GM21529 (cell line): Measurements from ENCODE around the gene RASD1.
A peak's percentile ranks its signal among the peaks of the same experiment; 100 is the strongest.

ENCODE experiments used
- ATAC-seq: cut with Tn5 transposase; IDR thresholded peaks from one replicate; pipeline ENCODE4 v1.9.1; 2021; ENCODE audit not compliant: unreplicated experiment

The RASD1 gene, protein sequence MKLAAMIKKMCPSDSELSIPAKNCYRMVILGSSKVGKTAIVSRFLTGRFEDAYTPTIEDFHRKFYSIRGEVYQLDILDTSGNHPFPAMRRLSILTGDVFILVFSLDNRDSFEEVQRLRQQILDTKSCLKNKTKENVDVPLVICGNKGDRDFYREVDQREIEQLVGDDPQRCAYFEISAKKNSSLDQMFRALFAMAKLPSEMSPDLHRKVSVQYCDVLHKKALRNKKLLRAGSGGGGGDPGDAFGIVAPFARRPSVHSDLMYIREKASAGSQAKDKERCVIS

GRCh38 chr17:17496189-17497064 lies at the start of gene RASD1:
Gene RASD1, minus strand, starts transcription at chr17:17496395. Its CDS starts 214 bp downstream, at chr17:17496181.
- peak; percentile 56 for ATAC-seq

DNA sequence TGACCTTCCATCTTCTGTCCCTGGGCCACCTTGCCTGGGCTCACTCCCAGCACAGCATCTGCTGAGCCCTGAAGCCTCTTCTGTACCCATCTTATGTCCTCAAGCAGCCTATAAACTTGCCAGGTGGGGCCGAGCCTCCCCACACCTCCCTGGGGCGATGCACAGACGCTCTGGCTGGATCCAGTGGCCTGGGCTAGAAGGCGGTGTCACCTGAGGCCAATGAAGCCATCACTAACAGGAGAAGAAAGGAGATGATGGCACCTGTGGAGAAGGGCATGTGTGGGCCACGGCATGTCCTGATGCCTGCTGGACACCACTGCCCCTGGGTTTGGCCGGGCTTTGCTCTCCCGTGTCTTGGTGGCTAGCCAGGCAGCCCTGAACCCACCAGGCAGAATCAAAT lies 49.8 kb upstream of the RASD1 start:
- ATAC-seq: no peak

DNA sequence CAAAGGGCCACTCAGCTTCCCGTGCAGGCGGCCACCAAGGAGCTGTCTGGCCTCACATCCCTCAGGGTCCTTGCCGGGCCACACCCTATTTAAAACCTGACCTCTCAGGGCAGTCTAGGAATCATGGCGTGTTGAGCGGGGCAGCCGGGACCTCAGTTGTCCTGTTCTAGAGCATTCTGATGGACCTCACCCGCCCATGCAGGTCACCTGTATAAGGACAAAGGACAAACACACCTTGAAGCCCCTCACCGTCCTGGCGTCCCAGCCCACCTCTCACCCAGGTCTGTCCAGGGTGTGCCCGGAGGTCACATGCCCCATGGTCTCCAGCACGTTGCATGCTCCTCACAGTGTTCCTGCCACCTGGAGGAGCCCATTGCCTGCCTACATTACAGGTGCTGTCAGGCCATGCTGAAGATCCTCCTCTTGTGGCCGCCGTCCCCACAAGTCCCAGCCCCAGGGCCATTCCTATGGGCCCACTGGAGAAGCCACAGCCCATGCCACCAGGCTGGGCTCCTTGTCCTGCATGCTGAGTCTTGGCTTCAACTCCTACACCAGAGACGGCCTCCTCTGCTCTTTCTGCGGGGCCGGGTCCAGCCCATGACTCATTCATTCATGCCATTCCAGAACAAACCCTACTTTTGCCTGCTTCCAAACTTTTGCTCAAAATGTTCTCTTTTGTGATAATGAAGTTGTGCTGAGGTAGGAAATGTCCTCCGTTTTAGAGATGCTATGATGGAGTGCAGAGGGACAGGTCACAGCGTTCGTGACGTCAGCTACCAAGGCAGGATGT lies 49.0 kb upstream of the RASD1 start:
- ATAC-seq: no peak

DNA sequence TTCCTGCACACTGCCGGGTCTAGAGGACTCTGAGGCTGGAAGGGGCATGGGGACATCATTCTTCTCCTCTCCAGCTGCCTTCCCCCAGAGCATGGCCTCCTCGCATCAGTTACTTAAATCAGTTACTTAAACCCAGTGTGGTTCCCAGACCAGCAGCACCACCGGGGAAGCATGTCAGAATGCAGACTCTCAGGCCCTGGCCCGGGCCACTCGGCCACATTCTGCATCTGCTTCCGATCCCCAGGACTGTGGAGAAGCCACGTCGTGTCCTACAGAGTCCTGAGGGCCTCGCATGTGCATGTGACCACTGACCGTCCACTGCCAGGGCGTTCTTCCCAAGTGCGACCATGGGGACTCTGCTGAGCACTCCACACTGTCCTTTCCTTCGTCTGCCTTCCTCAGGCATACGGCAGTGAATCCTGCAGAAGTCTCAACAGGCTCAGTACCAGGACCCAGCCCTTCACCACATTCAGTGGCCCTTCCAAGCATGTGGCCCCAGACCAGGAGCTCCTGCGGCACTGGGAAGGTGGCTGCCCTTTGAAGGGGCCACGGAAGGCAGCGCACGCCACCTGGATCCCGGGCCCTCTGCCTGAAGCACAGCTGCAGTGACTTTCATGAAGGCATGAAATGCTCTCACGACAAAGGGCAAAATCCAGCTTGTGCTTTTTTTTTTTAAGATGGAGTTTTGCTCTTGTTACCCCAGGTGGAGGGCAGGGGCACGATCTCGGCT lies 46.9 kb upstream of the RASD1 start:
- no peak for ATAC-seq

- no peak for ATAC-seq
Observed at GRCh38 chr17:17541640-17542001, 45.4 kb upstream of the RASD1 start.

GRCh38 chr17:17540935-17541639 lies 44.9 kb upstream of the RASD1 start:
- ATAC-seq: no peak

DNA sequence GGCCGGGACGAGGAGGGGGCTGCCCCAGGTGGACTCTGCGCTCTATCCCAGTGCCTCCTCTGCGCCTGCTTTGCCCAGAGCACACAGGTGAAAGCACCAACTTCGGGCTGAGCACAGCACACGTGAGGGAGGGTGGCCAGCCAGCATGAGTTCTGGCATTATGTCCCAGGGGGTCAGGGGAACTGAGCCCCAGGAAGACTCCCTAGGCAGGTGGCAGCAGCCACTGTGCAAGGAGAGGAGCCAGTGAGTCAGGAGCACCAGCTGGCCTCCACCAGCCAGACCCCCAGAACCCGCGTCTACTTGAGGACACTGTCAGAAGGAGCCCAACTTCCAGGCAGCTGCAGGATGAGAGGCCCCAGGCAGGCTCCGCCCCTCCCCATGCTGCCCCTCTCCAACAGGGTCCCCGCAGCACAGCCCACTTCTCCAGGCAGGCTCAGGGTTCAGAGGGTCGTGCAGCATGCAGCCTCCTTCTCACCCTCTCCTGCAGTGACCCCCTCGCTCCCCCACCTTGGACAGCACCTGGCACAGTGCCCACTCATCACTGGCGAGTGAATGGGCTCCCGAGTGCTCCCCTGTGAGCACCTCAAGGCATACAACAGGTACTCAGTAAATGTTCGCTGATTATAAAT lies 44.2 kb upstream of the RASD1 start:
- no peak for ATAC-seq

DNA sequence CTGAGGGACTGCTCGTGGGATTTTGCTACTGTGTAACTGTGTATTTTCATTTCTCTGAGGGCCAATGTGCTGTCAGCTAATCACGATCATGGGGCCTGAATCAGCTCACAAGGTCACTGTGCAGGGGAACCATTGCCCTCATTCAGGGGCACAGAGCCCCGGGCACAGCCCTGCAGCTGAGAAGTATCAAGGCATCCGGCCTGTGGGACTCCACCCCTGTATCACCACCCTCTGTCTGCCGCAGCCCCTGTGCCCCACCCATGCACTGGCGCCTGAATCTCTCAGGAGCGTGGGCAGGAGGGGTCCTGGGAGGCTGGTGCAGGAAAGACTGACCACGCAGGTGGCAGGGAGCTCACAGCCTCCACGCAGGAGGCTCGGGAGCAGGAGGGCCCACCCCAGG lies 43.4 kb upstream of the RASD1 start:
- no peak for ATAC-seq

DNA sequence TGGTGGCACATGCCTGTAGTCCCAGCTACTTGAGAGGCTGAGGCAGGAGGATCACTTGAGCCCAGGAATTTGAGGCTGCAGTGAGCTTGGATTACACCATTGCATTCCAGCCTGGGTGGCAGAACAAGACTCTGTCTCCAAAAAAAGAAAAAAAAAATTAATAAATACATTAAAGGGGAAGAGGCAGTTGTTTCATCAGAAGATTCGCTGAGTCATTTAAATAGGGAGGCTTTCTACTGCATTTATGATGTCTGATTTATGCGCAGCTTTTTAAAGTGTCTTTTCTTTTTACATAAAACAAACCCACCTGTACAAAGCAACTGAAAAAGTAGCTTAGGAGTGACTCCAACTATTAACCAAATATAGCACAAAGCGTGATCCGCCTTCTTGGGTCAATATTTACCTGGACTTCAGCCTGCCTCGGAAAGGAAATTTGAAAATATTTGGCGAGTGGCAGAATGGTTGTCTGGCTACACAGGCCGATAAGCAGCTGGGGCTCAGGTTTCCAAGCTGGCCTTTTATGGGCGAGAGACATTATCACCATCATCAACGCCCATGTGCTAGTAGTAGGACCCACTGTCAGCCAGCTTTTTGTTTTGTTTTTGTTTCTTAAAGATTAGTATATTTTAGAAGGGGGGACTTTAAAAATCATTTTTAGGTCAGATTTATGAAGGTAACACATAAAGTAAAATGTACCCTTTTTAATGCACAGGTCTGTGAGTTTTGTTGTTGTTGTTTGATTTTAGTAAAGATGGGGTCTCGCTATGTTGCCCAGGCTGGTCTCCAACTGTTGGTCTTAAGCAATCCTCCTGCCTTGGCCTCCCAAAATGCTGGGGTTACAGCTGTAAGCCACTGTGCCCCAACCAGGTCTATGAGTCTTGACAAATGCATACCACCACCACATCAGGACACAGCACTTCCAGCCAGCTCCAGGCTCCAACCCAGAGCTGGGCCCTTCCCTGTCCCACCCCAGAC lies 42.5 kb upstream of the RASD1 start:
- no peak for ATAC-seq

- ATAC-seq: no peak
Observed at GRCh38 chr17:17537311-17538099, 41.3 kb upstream of the RASD1 start.

DNA sequence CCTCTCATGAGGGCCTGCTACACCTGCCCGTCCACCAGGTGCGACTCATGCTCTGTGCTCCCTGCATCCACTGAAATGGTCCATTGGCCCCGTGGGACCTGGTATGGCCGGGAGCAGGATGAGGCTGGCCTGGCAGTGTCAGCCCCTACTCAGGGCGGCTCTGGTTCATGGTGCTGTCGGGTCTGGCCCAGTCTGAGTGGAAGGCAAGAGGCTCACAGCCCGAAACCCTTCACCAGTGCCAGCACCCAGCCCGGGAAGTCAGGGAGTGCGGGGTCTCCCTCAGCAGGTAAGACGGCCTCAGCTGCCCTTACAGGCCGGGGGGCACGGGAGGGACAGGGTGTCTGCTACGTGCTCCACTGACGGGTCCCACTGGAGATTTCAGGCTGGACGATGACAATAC lies 40.5 kb upstream of the RASD1 start:
- no peak for ATAC-seq

- no peak for ATAC-seq
Observed at GRCh38 chr17:17535957-17536356, 39.8 kb upstream of the RASD1 start.

DNA sequence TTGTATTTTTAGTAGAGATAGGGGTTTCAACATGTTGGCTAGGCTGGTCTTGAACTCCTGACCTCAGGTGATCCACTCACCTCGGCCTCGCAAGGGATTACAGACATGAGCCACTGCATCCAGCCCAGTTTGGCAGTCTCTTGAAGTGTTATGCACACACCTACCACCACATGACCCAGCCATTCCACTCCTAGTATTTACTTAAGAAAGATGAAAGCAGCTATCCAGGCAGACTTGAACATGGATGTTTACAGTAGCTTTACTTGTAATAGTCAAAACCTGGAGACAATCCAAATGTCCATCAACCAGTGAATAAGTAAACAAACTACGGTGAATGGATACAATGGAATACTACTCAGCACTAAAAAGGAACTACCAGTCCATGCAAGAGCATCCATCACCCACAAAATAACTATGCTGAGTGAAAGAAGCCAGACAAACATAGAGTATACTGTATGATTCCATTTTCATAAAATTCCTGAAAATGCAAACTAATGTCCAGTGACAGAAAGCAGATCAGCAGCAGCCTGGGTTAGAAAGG lies 37.8 kb upstream of the RASD1 start:
- ATAC-seq: no peak

GRCh38 chr17:17532991-17533390 lies 36.8 kb upstream of the RASD1 start:
- ATAC-seq: no peak

DNA sequence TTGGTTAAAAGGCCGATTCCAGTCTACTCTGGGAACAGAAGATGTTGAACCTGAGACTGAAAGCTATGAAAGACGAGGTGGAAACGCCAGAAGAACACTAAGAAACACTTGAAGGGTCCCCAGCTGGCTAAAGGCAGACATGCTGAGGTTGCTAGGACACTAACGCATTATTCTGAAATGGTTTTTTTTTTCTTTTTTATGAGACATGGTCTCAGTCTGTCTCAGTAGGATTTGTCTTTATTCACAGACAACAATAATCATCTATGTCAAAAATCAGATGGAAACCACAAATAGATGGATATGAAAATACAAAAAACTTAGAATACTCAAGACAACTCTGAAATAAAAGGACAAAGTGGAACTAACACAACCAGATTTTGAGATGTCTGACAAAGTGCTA lies 35.0 kb upstream of the RASD1 start:
- no peak for ATAC-seq

DNA sequence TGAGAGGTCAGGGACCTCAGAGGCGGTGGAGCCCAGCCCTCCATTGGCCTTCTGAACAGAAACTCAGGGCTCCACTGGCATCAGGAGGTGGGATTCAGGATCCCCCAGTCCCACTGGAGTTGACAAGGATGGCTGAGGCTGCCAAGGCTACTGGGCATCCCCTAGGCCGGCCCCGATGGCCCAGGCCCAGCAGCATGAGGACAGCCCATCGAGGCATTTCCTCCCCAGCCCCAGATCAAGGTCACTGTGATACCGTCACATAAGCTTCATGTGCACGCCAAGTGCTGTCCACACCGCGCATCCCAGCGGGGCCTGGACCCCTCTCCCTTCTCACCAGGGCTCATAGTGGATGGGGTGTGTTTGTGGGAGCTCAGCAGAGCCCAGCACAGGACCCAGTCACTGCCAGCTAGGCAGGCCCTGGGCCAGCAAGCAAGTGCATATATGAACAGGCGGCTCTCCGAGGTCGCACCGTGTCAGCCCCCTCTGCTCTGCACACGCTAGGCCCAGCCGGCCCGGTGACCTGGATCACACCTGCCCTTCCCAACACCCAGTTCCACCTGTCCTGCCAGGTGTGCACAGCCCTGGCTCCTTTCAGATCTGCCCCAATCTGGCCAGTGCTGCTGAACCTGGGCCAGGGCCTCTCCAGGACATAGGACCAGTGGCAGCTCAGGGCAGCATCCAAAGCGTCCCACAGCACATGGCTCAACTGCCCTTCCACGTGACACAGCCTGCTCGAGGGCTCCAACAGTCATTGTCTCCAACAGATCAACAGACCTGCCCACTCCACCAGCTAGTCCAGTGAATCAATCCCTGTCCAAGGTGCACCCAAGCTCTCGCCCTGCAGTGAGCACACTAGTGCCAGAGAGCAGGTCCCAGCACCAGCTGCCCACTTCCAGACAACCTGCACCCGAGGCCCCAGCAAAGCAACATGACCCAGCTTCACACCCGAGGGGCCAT lies 32.8 kb upstream of the RASD1 start:
- ATAC-seq: no peak
